NB4 (cell line): ENCODE results near the gene FARP1.

Experiments used
- MYC ChIP-seq: IDR thresholded peaks from 2 replicates; pipeline ENCODE4 v1.6.1; 2011; ENCODE audit warnings: low read depth, low read length
- POLR2A ChIP-seq: IDR thresholded peaks from 2 replicates; pipeline ENCODE4 v1.6.1; 2011; ENCODE audit warnings: mild to moderate bottlenecking; ENCODE audit not compliant: insufficient read length; ENCODE audit errors: extremely low read depth
- TF ChIP-seq, protein P1 (sequence below): IDR thresholded peaks from one replicate; pipeline ENCODE4 v1.5.1; 2012; ENCODE audit warnings: low read depth, low read length
- TF ChIP-seq, protein P2 (sequence below): IDR thresholded peaks from 2 replicates; pipeline ENCODE4 v1.6.1; 2011; ENCODE audit warnings: low read depth, low read length

DNA sequence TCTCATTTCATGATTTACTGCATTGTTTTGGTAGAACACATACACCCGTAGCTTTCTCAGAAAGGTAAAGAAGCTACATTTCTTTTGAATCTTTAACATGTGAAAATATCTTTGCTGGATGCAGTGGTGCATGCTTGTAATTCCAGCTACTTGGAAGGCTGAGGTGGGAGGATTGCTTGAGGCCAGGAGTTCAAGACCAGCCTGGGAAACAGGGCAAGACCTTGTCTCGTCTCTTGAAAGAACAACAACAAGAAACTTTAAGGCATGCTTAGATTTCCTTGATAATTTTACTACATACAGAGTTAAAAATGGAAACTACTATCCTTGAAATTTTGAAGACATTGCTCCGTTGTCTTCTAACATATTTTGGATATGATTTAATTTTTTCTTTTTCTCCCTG lies 26.4 kb downstream of the FARP1 start:
- TF ChIP-seq MYC (no peak), POLR2A (no peak)
- TF ChIP-seq, protein P1, sequence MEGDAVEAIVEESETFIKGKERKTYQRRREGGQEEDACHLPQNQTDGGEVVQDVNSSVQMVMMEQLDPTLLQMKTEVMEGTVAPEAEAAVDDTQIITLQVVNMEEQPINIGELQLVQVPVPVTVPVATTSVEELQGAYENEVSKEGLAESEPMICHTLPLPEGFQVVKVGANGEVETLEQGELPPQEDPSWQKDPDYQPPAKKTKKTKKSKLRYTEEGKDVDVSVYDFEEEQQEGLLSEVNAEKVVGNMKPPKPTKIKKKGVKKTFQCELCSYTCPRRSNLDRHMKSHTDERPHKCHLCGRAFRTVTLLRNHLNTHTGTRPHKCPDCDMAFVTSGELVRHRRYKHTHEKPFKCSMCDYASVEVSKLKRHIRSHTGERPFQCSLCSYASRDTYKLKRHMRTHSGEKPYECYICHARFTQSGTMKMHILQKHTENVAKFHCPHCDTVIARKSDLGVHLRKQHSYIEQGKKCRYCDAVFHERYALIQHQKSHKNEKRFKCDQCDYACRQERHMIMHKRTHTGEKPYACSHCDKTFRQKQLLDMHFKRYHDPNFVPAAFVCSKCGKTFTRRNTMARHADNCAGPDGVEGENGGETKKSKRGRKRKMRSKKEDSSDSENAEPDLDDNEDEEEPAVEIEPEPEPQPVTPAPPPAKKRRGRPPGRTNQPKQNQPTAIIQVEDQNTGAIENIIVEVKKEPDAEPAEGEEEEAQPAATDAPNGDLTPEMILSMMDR, result no peak
- TF ChIP-seq, protein P2, sequence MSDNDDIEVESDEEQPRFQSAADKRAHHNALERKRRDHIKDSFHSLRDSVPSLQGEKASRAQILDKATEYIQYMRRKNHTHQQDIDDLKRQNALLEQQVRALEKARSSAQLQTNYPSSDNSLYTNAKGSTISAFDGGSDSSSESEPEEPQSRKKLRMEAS, result no peak
